ENCODE measurements around the gene SYNGR3.
"Not testable (repeated sequence)": the region's sequence is repeated elsewhere in the genome, so short reads cannot be mapped to it uniquely, and the experiment has no call there.

The SYNGR3 gene

DNA sequence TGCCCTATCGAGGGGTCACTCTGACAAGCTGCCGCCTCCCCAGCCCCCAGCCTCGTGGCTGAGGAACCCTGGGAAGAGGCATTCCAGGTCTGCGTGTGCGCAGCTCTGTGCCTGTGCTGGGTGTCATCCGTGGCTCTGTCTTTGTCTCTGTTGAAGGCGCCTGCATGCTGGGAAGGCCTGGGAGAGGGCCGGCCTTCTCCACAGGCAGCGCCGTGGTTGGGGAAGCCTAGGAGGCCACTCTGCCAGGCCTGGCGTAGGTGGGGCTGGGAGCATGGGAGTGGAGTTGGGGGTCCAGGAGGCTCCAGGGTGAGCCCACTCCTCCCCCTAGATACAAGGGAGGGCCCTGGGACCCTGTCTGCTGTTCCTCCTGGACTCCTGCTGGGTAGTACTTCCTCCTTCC is 40.3 kb downstream of the SYNGR3 start:
- DNase-seq = no peak

DNA sequence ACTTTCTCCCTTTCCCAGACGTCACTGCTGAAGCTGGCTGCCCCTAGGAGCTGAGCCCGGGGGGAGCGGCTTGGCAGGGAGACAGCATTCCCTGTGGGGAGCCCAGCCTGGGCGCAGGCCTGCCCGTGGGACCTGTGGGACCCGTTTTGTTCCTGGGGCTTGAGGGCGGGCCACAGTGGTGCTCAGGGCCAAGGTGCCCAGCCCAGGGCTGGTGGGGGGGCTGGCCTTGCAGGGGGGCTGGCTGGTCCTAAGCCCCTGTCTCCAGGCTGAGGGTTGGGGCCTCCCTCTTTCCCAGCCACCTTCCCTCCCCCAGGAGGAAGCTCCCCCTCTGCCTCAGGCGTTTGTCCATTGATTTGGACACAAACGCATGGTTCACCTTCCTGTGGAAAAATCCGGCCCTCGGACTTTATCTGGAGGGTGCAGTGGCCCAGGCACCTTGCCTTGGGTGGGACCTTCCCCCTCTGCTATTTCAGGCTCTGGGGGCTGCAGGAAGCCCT is 41.4 kb downstream of the SYNGR3 start:
- no peak for DNase-seq

DNA sequence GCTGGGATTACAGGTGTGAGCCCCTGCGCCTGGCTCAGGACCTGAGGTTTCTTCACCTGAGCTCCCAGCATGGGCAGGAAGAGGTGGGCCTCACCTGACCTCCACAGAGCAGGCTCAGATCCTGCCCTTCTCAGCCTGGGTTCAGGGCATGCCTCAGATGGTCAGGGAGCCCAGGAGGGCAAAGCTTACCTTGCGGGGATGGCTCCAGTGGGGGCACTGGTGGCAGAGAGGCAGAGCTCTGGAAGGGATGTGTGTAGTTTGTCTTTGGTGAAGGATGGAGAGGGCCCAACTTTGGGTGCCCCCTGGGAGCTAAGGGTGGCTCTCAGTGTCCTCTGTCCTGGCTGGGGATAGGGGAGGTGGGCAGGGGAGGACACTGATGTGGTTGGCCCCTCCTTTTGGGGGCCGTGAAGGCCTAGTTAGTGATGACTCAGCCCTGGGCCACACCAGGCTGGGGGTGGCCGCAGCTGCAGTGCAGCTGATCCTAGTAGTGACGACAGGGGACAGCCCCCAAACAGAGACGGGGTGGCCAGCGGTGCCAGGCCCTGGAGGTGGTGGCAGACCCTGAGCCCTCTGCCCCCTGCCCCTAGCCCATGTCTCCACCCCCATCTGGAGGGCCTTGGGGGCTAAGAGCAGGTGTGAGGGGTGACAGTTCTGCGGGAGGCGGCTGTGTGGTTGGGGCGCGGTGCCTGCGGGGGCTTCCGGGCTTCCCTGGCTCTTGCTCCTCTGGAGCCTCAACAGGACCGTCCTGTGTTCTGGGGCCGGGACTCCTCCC is 42.7 kb downstream of the SYNGR3 start:
- no peak for DNase-seq

DNA sequence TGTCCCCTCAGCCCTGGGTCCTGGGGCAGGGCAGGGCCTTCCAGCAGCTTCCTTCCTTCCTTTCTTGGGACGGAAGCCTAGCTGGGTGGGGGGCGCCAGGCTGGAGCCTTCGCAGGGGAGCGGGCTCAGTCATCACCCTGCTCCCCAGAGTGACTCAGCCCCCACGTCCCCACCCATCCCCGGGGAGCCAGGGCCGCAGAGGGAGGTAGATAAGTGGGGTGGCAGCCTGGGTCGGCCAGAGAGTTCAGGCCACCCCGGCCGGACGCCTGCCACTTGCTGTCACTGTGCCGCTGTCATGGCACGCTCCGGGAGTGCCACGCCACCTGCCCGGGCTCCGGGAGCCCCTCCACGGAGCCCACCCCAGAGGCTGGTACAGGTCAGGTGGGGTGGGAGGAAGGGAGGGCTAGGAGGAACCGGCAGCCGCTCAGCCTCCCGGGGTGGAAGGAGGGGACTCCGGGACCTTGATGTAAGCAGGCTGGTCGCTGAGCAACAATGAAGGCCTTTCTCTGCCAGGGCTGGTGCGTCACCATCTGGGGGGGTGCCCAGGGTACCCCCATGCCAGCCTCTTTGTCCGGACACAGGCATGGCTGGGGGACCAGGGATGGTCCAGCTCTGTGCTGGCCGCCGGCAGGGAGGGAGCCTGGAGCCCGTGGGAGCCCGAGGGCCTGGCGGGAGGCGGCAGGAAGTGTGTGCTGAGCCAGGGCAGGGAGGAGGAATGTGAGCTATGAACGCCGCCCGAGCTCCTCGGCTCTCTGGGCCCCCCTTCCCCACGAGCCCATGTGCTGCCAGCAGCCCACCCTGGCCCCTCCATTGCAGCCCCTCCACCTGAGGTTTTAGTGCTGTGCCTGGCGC is 43.5 kb downstream of the SYNGR3 start:
- peak; percentile 52 for DNase-seq

DNA sequence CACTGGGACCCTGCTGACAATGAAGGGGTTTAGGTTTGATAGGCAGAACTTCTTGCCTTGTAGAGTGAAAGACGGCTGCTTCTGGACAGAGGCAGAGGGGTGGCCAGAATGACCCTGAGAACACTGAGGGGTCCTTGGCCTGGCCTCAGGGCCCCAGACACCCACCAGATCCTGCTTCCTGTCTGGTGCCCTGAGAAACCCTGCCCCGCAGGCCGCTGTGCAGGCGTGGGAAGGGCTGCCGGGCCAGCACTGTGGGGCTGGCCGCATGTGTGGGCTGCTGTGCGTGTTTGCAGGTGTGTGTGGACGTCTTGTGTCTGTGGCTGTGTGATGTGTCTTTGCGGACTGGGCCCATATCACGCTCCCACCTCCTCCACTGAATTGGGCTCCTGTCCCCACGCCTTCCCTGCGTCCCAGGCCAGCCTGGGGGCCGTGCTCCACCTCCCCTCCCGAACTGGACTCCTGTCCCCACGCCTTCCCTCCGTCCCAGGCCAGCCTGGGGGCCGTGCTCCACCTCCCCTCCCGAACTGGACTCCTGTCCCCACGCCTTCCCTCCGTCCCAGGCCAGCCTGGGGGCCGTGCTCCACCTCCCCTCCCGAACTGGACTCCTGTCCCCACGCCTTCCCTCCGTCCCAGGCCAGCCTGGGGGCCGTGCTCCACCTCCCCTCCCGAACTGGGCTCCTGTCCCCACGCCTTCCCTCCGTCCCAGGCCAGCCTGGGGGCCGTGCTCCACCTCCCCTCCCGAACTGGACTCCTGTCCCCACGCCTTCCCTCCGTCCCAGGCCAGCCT is 44.3 kb downstream of the SYNGR3 start:
- not testable (repeated sequence) for DNase-seq

DNA sequence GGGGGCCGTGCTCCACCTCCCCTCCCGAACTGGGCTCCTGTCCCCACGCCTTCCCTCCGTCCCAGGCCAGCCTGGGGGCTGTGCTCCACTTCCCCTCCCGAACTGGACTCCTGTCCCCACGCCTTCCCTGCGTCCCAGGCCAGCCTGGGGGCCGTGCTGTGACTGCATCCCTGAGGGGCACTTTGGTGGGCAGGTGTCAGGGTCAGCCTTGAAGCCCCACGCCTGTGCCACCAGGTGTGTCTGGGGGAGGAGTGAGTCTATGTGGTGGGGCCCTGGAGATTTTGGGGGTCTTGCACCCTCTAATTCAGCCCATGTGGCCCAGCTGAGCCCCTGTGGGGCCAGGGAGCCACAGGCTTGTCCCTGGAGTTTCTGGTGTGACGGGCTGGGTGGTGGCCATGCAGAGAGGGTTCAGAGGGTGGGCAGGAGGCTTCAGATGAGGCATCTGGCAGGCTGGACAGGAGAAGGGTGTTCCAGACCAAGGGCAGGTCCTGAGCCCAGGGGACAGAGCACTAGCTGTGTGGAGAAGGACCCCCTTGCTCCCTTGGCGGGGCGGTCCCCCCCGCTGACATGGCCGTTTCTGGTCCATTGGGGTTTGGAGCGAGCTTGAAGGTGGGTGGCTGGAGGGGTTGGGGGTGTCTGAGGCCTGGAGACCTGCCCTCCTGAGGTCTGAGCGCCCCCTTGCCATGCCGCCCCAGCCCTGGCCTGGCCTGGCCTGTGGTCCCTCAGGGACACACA is 45.1 kb downstream of the SYNGR3 start:
- no peak for DNase-seq

DNA sequence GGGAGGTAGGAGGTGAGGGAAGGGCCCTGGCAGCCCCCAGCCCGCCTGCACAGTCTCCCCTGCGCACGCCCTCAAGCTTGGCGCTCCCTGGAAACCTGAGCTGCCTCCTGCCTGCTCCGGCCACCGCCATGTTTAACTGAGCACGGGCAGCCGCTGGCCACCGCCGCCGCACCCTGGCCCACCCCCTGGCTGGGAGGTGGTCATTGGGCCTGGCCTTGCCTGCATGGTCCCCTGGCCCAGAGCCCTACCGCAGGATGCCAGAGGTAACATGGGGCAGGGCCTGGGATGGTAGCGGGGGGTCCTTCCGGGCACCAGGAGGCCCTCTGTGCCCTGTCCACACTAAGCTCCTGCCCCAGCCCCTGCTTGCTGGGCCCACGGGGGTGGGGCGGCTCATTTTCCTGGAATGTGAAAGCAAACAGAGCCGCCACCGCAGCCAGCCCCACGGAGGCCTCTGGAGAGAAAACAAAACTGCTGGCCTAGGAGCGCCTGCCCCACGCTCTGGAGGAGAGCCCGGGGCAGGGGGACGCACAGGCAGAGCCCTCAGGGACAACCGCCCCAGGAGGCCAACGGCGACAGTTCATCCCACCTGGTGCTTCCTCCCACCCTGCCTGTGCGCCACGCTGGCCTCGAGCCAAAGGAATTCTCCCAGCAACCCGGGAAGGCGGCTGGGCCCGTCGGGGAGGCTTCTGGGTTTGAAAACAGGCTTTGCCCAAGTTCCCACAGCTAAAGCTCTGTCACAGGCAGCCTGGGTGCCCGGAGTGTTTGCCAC is 45.8 kb downstream of the SYNGR3 start:
- DNase-seq = no peak

DNA sequence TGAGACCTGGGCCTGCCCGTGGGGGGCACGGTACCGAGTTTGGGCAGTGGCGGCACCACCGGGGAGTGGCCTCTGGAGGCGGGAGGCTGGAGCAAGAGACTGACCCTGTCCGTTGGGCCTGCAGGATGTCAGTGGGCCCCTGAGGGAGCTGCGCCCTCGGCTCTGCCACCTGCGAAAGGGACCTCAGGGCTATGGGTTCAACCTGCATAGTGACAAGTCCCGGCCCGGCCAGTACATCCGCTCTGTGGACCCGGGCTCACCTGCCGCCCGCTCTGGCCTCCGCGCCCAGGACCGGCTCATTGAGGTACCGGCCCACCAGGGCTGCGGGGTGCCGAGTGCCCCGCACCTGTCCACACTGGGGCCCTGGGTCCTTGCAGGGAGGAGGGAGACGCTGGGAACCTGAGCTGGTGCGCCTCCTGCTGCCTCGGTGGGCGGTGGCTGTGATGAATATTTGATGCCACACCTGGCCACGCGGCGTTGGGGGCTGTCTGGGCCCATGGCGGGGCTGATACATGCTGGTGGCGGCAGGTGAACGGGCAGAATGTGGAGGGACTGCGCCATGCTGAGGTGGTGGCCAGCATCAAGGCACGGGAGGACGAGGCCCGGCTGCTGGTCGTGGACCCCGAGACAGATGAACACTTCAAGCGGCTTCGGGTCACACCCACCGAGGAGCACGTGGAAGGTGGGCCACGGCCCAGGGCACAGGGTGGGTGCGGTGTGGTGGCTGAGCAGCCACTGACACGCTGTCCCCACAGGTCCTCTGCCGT is 46.6 kb downstream of the SYNGR3 start:
- no peak for DNase-seq

DNA sequence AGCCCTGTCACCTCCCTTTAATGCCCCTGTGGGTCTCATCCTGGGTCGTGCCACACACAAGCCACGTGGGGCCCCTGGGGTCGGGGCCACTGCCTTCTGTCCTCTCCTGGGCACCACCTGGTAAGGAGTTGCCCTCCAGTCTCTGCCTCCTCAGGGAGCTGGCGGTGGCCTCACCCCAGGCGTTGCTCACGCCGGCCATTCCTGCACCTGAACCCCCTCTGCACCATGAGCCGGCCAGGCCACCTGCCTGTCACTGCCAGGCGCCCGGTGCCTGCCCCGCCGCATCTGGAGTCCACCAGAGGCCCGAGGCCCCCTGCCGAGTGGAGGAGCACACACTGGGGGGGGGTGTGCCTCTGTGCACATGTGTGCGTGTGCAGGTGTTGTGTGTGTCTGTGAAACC is 47.3 kb downstream of the SYNGR3 start:
- DNase-seq = no peak

DNA sequence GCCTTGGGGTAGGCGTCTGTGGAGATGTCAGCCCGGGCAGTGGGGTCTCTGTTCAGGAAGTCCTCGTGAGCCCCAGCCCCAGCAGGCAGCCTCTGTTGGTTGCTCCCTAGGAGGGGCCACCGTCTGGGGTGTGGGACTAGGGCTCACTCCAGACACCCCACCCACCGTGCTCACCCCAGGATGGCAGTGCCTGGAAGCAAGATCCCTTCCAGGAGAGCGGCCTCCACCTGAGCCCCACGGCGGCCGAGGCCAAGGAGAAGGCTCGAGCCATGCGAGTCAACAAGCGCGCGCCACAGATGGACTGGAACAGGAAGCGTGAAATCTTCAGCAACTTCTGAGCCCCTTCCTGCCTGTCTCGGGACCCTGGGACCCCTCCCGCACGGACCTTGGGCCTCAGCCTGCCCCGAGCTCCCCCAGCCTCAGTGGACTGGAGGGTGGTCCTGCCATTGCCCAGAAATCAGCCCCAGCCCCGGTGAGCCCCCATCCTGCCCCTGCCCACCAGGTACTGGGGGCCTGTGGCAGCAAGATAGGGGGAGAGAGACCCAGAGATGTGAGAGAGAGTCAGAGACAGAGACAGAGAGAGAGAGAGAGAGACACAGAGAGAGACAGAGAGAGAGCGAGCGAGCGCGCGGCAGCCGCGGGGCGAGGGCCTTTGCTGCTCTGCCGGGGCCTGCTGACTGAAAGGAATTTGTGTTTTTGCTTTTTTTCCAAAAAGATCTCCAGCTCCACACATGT is 48.0 kb downstream of the SYNGR3 start:
- no peak for DNase-seq

DNA sequence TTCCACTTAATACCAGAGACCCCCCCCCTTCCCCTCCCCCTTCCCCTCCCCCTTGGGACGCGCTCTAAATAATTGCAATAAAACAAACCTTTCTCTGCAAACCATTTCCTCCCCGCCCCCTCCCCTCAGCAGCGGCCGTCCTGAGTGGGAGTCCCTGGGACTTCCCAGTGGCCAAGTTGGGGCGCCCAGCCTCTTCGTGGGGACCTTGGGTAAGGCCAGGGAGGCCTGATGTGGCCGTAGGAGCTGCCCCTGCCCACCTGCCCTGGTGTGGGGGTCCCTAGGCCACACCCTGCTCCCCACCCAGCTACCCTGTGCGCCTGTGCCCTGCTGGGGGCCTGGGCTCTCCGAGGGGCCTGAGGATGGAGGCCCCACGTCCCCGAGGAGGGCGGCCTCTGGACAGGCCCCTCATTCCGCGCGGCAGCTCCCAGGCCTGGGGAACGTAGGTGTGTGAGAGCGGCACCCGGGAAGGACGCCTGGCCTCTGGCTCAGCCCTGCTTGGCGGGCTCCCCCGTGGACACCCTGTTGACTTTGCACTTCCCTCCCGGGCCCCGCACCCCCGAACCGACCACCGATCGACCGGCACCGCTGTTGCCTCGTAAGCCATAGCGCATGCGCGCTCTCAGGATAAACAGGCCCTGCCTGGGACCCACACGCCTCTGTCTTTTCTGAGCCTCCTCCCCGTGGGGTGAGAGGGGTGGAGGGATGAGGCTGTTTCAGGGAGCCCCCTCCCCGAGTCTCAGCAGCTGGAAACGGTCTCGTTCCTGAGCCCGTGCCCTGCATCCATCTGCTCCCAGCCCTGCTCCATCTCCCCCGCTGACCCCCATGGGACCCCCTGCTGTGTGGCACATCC is 48.8 kb downstream of the SYNGR3 start:
- no peak for DNase-seq

DNA sequence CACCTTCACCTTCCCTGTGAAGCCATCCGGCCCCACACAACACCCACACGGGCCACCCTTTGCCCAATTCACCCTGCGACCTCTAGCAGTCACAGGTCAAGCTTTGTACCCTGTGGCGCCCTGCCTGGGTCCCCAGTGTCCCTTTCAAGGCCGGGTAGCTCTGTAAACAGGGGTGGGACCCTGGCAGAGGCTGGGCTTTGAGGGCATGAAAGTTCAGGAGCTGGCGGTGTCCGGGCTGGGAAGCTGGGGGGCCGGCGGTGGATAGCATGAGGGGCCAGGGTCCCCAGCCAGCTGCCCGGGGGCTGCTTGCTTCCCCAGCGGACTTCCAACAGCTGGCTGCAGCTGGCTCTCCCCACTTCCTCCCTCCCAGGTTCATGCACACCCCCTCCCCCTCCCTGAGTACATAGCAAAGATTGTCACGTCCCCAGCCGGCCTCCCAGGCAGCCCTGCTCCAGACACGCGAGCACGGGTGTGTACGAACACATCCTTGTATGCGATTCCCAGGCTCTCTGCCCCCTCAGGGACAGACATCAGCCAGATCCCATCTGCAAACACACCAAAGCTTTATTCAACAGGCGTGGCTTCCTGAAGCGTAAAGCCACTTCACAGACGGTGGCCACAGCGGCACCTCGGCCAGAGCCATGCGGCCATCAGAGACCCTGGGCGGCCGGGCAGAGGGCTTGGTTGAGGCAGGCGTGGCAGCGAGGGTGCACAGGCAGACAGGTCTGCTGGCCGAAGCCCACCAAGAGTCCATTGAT is 49.7 kb downstream of the SYNGR3 start:
- no peak for DNase-seq

DNA sequence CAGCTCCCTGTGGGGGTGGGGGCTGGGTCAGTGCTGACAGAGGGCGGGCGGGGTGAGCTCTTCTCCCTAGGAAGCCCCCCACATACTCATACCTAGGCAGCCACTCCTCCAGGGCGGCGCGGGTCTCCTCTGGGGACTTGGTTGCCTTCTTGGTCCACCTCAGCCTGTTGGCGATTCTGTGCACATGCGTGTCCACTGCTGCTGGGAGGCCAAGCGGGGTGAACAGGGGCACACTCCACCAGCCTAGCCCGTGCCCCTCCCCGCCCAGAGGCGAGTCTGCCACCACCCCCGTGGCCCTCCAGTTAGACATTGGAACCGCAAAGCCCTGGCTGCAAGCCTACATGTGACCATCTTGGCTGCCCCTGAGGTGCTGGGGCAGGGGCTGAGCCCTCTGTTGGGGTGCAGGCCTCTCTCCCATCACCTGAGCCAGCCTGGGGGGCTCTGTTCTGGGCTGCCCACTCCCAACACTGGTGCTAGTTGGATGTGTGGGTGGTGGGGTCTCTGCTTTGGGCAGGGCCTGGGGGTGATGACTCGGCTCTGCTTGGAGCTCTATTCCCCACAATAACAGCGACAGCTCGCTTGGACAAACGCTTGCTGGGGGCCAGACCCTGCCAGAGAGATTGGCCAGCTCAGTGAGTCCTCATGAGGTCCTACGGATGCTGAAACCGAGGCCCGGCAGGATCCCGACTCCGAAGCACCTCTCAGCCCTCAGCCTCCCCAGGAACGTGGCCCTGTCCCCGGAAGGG is 50.4 kb downstream of the SYNGR3 start:
- no peak for DNase-seq

DNA sequence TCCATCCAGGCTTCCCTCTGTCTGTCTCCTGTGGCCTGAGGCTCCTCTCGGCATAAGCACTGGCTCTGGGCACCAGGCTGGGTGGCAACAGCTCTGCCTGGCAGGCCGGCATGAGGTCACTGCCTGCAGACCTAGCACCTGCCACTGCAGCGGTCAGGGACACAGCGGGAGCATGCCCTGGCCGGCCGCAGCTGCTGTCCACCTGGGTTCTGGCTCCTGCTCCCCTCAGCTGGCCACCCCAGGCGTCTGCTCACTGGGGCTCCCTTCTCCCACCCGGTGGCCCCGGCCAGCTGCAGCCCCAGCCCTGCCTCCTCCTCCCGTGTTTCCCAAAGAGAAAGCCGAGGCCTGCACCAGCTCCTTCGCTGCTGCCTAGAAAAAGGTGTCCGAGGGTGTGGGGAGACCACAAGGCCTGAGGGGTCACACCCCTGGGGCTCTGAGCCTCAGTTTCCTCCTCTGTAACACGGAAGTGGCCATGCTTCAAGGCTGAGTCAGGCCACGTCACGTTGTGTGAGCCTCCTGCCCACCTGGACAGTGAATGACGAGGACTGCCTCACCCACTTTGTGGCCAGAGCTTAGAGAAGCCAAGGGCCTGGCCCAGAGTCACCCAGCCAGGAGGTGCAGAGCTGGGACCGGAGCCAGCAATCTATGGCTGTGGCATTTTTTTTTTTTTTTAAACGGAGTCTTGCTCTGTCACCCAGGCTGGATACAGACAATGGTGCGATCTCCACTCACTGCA is 51.2 kb downstream of the SYNGR3 start:
- DNase-seq = no peak

DNA sequence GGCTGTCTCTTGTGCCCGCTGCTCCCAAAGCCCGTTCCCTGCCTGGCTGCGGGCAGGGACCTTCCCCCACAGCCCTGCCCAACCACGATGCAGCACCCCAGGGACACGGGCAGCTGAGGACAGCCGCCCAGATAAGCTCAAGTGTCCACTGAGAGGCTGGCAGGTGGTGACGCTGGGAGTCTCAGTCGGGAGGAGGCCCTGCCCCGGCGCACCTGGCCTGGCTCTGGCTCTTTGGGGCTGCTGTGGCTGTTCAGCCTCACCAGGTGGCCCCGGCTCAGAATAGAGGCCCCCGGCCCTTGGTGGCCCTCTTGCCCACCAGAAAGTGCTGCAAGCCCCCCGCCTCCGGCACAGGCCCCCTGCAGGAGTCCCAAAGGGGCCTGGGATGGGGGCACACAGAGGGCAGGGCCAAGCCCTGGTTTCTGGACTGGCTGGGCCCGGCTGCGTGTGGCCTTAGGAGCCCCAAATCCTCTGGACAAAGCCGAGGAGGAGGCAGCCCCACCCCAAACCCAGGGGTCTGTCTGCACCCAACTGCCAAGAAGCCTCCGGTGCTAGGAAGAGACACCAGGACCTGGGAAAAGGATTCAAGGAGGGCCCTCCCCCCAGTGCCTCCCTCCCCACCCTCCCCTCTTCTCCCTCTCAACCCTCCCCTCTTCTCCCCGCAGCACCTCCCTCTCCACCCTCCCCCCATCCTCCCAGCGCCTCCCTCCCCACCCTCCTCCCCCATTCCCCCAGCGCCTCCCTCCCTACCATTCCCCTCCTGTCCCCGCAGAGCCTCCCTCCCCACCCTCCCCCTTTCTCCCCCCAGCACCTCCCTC is 52.6 kb downstream of the SYNGR3 start:
- DNase-seq = no peak

Data from hematopoietic multipotent progenitor cell treated with erythropoietin and hydrocortisone succinate and interleukin-3 and kit ligand, for 4 days (in vitro differentiated cells).